ENCODE results near the gene MVK. TPM values are rescaled to one million over a fixed set of nuclear protein-coding genes. Genes with fewer than 3 reads are reported as not detected.

Gene MVK
- total RNA-seq, 4 donors from 2014 or later, result 20.9 to 52.0 (median 30.5) TPM

GRCh38 chr12:109555431-109556315 is 17.9 kb upstream of the MVK start:
- H3K9me3 ChIP-seq, result no peaks in the 10 kb centered on the region
- no peaks in the 10 kb centered on the region for H3K4me1 ChIP-seq
- no peak overlapping the region for H3K4me3 ChIP-seq
- peaks cover 0 to 53% (median 0%) of the 10 kb centered on the region in 3 donors for H3K36me3 ChIP-seq
- no peak for TF ChIP-seq EP300 (IDR thresholded peaks at IDR 0.05)
- no peak for TF ChIP-seq POLR2A (IDR thresholded peaks at IDR 0.05)
- no peak for TF ChIP-seq CTCF (IDR thresholded peaks at IDR 0.05)
- no peak overlapping the region for H3K27ac ChIP-seq
- peaks cover 0 to 3% of the 10 kb centered on the region in 2 donors for H3K27me3 ChIP-seq
- WGBS, 2 donors, result 76 to 79% methylated on average over 18 of the region's 18 CpGs
- DNase-seq (ENCODE audit: low spot score in 2 of 2), result no peak

GRCh38 chr12:109557200-109557599 is 16.4 kb upstream of the MVK start:
- WGBS, 2 donors, result 84 to 91% methylated on average over 6 to 10 of the region's 10 CpGs
- no peaks in the 10 kb centered on the region for H3K9me3 ChIP-seq

GRCh38 chr12:109557805-109558204 is 15.8 kb upstream of the MVK start:
- TF ChIP-seq POLR2A (IDR thresholded peaks at IDR 0.05) (no peak), CTCF (IDR thresholded peaks at IDR 0.05) (no peak), EP300 (IDR thresholded peaks at IDR 0.05) (no peak)
- H3K4me3 ChIP-seq, result no peak overlapping the region
- WGBS, 2 donors, result 63 to 71% methylated on average over 12 of the region's 12 CpGs
- peaks cover 0 to 74% (median 0%) of the 10 kb centered on the region in 3 donors for H3K36me3 ChIP-seq
- no peak for DNase-seq (ENCODE audit: low spot score in 2 of 2)
- no peaks in the 10 kb centered on the region for H3K4me1 ChIP-seq
- no peaks in the 10 kb centered on the region for H3K27me3 ChIP-seq
- H3K9me3 ChIP-seq, result no peaks in the 10 kb centered on the region
- no peak overlapping the region for H3K27ac ChIP-seq

More at GRCh38 chr12:109557200-109557599, 16.4 kb upstream of the MVK start:
- Histone ChIP-seq H3K27ac (no peak overlapping the region), H3K27me3 (no peaks in the 10 kb centered on the region), H3K4me3 (no peak overlapping the region), H3K36me3 (peaks cover 0 to 68% (median 0%) of the 10 kb centered on the region in 3 donors), H3K4me1 (no peaks in the 10 kb centered on the region)
- DNase-seq (ENCODE audit: low spot score in 2 of 2), result no peak
- TF ChIP-seq POLR2A (IDR thresholded peaks at IDR 0.05) (no peak), EP300 (IDR thresholded peaks at IDR 0.05) (no peak), CTCF (IDR thresholded peaks at IDR 0.05) (no peak)

GRCh38 chr12:109558374-109559199 is 15.0 kb upstream of the MVK start:
- WGBS, 2 donors, result 91 to 94% methylated on average over 21 to 25 of the region's 25 CpGs
- no peak for DNase-seq (ENCODE audit: low spot score in 2 of 2)
- Histone ChIP-seq H3K9me3 (no peaks in the 10 kb centered on the region), H3K4me3 (no peak overlapping the region), H3K36me3 (peaks cover 0 to 82% (median 0%) of the 10 kb centered on the region in 3 donors), H3K4me1 (peaks cover 0 to 4% (median 0%) of the 10 kb centered on the region in 4 donors), H3K27ac (peak overlapping the region in 1 of 4 donors; percentile 37), H3K27me3 (no peaks in the 10 kb centered on the region)
- no peak for TF ChIP-seq POLR2A (IDR thresholded peaks at IDR 0.05)
- TF ChIP-seq CTCF (IDR thresholded peaks at IDR 0.05), result no peak
- TF ChIP-seq EP300 (IDR thresholded peaks at IDR 0.05), result no peak

All from tibial nerve (tissue), 4 donors.